Measurements from ENCODE around the gene DVL2.

Gene DVL2

DNA sequence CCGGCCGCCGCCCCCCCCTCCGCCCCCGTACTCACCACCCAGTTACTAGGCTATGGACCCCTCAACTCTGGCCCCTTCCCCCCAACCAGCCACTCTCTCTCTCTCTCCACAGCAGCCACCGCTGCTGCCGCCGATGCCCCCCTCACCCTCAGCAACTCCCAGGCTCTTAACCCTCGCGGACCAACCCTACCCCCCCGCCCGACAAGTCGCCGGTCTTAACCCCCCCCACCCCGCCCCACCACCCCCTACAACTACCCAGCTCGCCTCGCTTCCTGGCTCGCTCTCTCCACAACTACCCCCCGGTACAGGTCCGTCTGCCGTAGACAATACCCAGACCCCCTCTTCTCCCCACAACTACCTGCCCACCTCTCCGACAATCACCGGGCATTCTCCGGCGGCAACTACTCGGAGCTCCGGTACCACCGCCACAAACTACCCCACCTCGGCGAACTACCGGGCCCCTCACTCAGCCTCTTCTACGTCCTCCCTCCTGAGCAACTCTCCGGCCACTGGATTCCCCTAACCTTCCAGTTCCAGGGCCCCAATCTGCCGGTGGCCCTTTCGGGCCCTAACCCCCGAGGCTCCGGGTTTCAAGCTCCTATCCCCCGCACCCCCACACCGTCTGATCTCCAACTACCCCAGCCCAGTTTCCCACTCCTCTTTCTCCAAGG is 4.2 kb upstream of the DVL2 start:
- no peak for DNase-seq (ENCODE audit: low read depth in 3 of 3, low spot score in 1 of 3)

- DNase-seq (ENCODE audit: low read depth in 3 of 3, low spot score in 1 of 3) = peak; percentile 54 to 79 (median 71)
These were observed 3.6 kb upstream of the DVL2 start for GRCh38 chr17:7237761-7238419.

DNA sequence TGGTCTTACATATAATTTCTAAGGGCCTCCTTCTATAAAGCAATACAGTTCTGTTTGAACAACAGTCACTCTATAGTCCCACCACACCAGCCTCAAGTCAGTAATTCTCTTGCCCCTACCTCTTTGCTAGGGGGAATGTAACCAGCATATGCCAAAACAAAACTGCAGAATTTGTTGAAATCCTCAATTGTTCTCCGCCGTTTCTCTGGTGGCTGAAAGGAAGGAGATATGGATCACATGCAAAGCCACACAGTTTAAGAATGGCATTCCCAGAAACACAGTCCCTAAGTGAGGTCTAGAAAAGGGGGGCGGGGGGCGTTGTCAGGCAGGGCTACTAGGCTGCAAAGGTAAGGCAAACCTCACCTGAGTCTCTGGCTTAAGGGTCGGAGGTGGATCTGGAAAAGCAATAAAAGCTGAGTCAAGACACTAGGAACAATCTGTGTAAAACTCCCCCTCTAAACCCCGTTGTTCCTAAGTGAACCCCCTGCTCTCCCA is 3.0 kb upstream of the DVL2 start:
- no peak for DNase-seq (ENCODE audit: low read depth in 3 of 3, low spot score in 1 of 3)

DNA sequence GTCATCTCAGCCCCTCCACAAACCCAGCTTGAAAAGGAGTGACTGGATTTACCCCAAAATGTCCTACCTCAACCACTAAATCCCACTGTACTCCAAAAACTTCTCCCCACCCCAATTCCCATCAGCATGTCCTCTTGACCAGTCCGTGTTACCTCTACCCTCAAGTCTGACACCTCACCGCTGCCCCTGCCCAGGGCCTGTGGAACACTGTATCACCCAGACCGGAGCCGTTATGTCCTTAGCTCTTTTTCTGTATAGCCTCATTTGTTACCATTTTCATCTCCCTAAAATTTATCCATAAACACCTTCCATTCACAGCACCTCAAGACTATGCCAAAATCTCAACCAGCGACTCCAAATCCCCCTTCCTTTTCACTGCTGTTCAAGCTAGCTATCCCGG is 2.5 kb upstream of the DVL2 start:
- no peak for DNase-seq (ENCODE audit: low read depth in 3 of 3, low spot score in 1 of 3)

GRCh38 chr17:7235693-7236665 is 1.7 kb upstream of the DVL2 start:
- no peak for DNase-seq (ENCODE audit: low read depth in 3 of 3, low spot score in 1 of 3)

GRCh38 chr17:7233701-7234082 is 625 bp downstream of the DVL2 start:
- no peak for DNase-seq (ENCODE audit: low read depth in 3 of 3, low spot score in 1 of 3)

GRCh38 chr17:7232114-7232513 is 2.2 kb downstream of the DVL2 start:
- no peak for DNase-seq (ENCODE audit: low read depth in 3 of 3, low spot score in 1 of 3)

DNA sequence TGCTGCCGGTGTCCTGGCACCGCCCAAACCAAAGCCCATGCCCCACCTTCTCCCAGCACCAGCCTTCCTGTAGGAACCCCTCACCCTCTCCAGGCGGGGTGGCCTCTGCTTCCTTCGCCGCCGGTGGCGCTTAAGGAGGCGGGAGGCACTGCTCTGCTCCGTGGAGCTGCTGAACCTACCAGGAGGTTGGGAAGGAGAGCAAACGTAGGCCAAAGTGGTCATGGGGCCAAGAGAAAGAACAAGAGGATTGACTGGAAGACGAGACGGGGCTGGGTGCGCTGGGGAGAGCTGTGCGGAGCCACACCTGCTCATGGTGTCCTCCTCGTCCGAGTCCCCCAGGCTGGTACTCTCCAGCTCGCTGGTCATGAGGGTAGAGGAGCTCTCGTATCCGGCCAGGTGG is 4.8 kb downstream of the DVL2 start:
- DNase-seq (ENCODE audit: low read depth in 3 of 3, low spot score in 1 of 3) = no peak

- no peak for DNase-seq (ENCODE audit: low read depth in 3 of 3, low spot score in 1 of 3)
These were observed 5.4 kb downstream of the DVL2 start for GRCh38 chr17:7228920-7229319.

DNA sequence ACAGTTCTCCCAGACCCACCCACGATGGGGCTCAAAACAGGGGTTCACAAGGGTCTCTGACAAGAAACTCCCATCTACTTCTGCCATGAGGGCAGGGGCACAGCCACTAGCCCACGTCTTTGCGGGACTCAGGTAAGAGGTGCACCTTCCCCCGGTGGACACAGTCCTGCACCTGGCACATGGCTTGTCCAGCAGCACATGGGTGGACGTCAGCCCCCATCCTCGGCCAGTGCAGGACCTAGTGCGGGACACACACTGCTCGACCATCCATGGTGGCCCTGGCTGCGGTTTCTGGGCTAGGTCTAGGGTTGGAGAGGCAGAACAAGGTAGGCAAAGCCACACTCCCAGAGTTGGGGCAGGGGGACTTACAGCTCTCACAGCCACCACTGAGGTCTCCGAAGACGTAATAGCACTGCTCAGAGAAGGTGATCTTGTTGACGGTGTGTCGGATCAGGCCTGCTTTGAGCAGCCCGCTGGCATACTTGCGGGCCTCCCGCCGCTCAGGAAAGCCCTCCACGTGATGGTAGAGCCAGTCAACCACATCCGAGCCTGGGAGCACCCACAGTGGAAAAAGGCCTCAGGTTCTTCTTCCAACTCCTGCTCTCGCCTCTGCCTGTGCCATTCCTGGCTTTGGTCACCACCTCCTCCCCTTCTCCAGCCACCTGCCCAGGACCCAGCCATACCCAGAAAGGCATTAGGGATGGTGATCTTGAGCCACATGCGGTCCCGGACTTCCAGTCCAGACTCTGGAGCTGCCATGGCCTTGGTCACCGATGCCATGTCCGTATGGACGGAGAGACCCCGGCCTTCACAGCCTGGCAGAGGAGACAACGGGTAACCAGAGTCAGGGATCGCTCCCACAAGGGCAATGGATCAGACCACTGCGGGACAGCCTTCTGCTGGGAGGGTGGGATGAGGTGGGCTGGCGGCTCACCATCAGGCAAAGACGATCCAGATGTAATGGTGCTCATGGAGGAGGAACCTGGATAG is 7.3 kb downstream of the DVL2 start:
- no peak for DNase-seq (ENCODE audit: low read depth in 3 of 3, low spot score in 1 of 3)

DNA sequence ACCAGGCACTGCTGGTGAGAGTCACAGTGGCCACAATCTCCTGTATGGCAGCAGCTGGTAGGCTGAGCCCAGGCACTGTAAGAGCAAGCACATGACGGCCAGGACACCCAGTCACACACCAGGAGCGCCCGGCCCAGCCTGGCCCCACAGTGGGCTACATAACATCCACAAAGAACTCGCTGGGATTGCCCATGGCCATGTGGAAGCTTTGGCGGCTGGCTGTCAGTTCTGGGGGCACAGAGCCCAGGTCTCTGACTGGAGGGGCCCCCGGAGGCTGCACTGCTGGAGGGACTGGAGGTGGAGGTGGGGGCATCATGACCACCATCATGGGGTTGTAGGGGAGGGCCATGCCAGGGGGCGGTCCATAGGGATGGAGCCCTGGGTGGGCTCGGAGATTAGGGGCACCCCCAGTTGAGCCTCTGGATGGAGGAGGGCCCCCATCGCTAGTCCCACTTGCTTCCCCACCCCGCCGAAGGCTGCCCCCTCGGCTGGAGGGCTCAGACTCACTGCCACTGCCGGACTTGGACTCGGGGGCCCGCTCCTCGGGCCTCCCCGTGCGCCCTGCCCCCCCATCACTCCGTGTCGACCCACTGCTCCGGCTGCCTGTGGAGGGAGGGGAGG is 8.5 kb downstream of the DVL2 start:
- no peak for DNase-seq (ENCODE audit: low read depth in 3 of 3, low spot score in 1 of 3)

DNA sequence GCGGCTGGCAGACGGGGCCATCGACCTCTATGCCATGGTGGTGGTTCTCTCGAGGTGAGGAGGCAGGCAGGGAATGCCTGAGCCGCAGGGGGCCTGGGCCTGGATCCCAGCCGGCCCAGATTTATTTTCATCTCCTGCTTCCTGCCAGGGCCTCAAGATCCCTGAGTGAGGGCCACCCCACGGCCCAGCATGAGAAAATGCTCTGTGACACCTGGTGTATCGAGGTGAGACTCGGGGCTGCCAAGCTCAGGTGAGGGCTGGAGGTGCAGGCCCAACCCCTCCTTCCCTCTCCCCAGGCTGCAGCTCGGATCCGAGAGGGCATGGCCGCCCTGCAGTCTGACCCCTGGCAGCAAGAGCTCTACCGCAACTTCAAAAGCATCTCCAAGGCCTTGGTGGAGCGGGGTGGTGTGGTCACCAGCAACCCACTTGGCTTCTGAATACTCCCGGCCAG is 9.6 kb downstream of the DVL2 start:
- DNase-seq (ENCODE audit: low read depth in 3 of 3, low spot score in 1 of 3) = no peak

DNA sequence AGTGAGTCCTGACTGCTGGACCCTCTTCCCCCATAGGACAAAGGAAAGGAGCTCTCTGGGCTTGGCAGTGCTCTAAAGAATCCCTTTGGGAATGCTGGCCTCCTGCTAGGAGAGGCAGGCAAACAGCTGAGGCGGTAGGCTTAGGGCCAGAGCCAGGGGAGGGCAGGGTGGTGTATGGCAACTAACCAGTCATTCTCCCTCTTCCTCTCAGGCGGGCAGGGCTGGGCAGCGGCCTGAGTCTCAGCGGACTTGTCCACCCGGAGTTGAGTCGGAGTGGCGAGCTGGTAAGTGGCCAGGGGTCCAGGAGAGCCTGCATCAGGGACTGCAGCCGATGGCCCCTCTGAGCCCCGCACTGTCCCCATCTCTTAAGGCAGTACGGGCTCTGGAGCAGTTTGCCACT is 10.2 kb downstream of the DVL2 start:
- no peak for DNase-seq (ENCODE audit: low read depth in 3 of 3, low spot score in 1 of 3)

DNA sequence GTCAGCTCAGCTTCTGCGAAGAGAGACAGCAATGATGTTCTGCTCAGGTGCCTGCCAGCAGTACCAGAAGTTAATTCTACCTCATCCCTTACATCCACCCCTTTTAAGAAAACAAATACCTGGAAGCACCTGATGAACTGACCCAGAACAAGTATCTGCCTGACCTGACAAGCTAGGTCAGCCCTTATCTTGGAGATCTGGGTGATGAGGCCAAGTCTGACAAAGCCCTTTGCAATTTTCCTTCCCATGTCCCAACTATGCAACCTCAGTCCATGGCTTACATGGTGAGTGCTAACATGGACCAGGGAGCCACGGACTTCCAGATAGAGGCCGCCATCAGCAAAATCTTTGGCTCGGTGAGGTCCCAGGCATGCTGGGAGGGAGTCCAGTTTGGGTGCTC is 10.9 kb downstream of the DVL2 start:
- no peak for DNase-seq (ENCODE audit: low read depth in 3 of 3, low spot score in 1 of 3)

GRCh38 chr17:7222972-7223292 is 11.4 kb downstream of the DVL2 start:
- no peak for DNase-seq (ENCODE audit: low read depth in 3 of 3, low spot score in 1 of 3)

GRCh38 chr17:7222093-7222971 is 12.0 kb downstream of the DVL2 start:
- DNase-seq (ENCODE audit: low read depth in 3 of 3, low spot score in 1 of 3) = no peak

DNA sequence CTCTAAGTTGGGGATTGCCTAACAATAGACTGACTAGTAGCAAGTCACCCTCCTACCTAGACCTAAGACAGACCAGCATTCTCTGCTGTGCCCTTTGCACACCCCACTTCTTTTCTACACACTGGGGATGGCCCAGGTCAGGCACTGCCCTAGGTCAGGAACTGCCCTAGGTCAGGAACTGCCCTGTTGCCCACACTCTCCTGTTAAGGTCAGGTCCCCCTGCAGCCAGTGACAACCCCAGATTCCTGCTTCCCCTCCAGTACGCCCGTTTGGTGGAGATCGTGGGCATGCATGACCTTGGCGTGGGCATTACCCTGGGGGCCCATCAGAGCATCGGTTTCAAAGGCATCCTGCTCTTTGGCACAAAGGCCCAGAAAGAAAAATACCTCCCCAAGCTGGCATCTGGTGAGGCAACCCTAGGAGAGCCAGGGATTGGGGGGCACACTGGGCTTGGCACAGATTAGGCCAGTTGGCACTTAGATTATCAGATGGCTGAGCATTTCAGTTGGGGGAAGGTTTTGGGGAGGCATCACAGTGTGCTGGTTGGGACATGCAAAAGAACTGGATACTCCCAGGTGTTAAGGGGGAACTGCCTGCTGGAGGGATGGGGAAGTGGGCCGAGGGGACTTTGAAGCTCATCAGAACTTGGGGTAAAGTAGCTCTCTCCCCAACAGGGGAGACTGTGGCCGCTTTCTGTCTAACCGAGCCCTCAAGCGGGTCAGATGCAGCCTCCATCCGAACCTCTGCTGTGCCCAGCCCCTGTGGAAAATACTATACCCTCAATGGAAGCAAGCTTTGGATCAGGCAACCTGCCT is 12.8 kb downstream of the DVL2 start:
- no peak for DNase-seq (ENCODE audit: low read depth in 3 of 3, low spot score in 1 of 3)

- DNase-seq (ENCODE audit: low read depth in 3 of 3, low spot score in 1 of 3) = no peak
These were observed 13.6 kb downstream of the DVL2 start for GRCh38 chr17:7220593-7221277.

Measured in stimulated activated CD4-positive, alpha-beta T cell treated with anti-CD3 and anti-CD28 coated beads, TNF-alpha, amount 100 ng/mL, for 1 hour (primary cell).